PC-3 (cell line): ENCODE data around the gene MYO7A. TPM values are rescaled to one million over a fixed set of nuclear protein-coding genes. Genes with fewer than 3 reads are reported as not detected.

Source experiments
- ATAC-seq: fragments of 200-7000 bp; cut with Tn5 transposase; 2 replicates; pipeline ENCODE4 v1.9.1; 2020; ENCODE audit warnings: mild to moderate bottlenecking, moderate library complexity
- BruUV-seq: library from RNA; stranded (reverse); fragments of 400-500 nt; replicated peaks from 2 replicates; lab custom pipeline; 2021; lab: Mats Ljungman, UMichigan
- CTCF ChIA-PET: fragments of 300-600 bp; sonication (Branson Sonifier 250); formaldehyde crosslinking; loops from one replicate; lab custom pipeline; 2022; ENCODE audit warnings: antibody characterized with exemption; lab: Charles Lee
- POLR2A ChIA-PET: fragments of 300-600 bp; sonication (Branson Sonifier 250); formaldehyde crosslinking; loops from one replicate; lab custom pipeline; 2022; ENCODE audit warnings: antibody characterized with exemption; ENCODE audit not compliant: unreplicated experiment; lab: Charles Lee
- DNase-seq: peaks from one replicate; pipeline ENCODE4 v3.0.0-alpha.2; 2015
- H2AFZ ChIP-seq: fragments of 300-600 bp; sonication (generic); 2 replicates; pipeline ENCODE4 v1.6.0; 2016; ENCODE audit warnings: antibody characterized with exemption, low read length
- H3F3A ChIP-seq: fragments of 300-600 bp; sonication (generic); one replicate; pipeline ENCODE4 v1.6.0; 2017; ENCODE audit warnings: antibody characterized with exemption, low read length, control low read depth, mild to moderate bottlenecking; ENCODE audit not compliant: unreplicated experiment
- H3K27ac ChIP-seq: fragments of 300-600 bp; sonication (generic); 2 replicates; pipeline ENCODE4 v1.5.1; 2016; ENCODE audit warnings: mild to moderate bottlenecking, low read length
- H3K27me3 ChIP-seq: fragments of 300-600 bp; sonication (generic); 2 replicates; pipeline ENCODE4 v1.6.1; 2016; ENCODE audit warnings: low read length, mixed read lengths
- H3K36me3 ChIP-seq: fragments of 300-600 bp; sonication (generic); 2 replicates; pipeline ENCODE4 v1.6.1; 2016; ENCODE audit warnings: low read depth, mixed run types, low read length, mixed read lengths
- H3K4me1 ChIP-seq: fragments of 300-600 bp; sonication (generic); 2 replicates; pipeline ENCODE4 v1.5.1; 2016; ENCODE audit warnings: low read length; ENCODE audit not compliant: insufficient read depth
- H3K4me2 ChIP-seq: fragments of 300-600 bp; sonication (generic); 2 replicates; pipeline ENCODE4 v1.6.0; 2016; ENCODE audit warnings: low read length
- H3K4me3 ChIP-seq: fragments of 300-600 bp; sonication (generic); 2 replicates; pipeline ENCODE4 v1.5.1; 2016; ENCODE audit warnings: mild to moderate bottlenecking, low read length, mixed read lengths
- H3K79me2 ChIP-seq: fragments of 300-600 bp; sonication (generic); 2 replicates; pipeline ENCODE4 v1.6.1; 2017; ENCODE audit warnings: low read length, mixed read lengths
- H3K9ac ChIP-seq: fragments of 300-600 bp; sonication (generic); 2 replicates; pipeline ENCODE4 v1.6.0; 2016; ENCODE audit warnings: mild to moderate bottlenecking, low read length
- H3K9me2 ChIP-seq: fragments of 300-600 bp; sonication (generic); replicated peaks from 2 replicates; pipeline ENCODE4 v1.6.1; 2016; ENCODE audit warnings: mixed run types, low read length, mixed read lengths
- H3K9me3 ChIP-seq: fragments of 300-600 bp; sonication (generic); 2 replicates; pipeline ENCODE4 v1.6.1; 2016; ENCODE audit warnings: low read length, mixed read lengths
- H4K20me1 ChIP-seq: fragments of 300-600 bp; sonication (generic); 2 replicates; pipeline ENCODE4 v1.6.1; 2016; ENCODE audit warnings: low read length, mixed read lengths
- EZH2 ChIP-seq: fragments of 300-600 bp; sonication (generic); IDR thresholded peaks from one replicate; pipeline ENCODE4 v1.6.1; 2017; ENCODE audit warnings: antibody characterized with exemption, mild to moderate bottlenecking, low read length; ENCODE audit not compliant: unreplicated experiment
- EZH2phosphoT487 ChIP-seq: fragments of 300-600 bp; sonication (generic); IDR thresholded peaks from 2 replicates; pipeline ENCODE4 v1.6.1; 2018; ENCODE audit warnings: mild to moderate bottlenecking, antibody characterized with exemption, low read length, borderline replicate concordance
- intact Hi-C: fragments of 100-400 bp; cut with micrococcal nuclease; formaldehyde crosslinking; loops from 2 replicates; pipeline ENCODE4 v1.9.0; 2023
- total RNA-seq: library from RNA; depleted of rRNA; stranded (reverse); fragments of >200 nt; gene quantifications from 2 replicates; pipeline ENCODE4 v1.2.3, GENCODE V29; 2014
- TF ChIP-seq, protein P1 (sequence below): fragments of 300-600 bp; sonication (generic); conservative IDR thresholded peaks from 2 replicates; pipeline ENCODE4 v1.5.1; 2017; ENCODE audit warnings: antibody characterized with exemption, low read depth, mild to moderate bottlenecking, low read length

The MYO7A gene
- total RNA-seq, 1 experiment from 2014 or later: 0.66 TPM

DNA sequence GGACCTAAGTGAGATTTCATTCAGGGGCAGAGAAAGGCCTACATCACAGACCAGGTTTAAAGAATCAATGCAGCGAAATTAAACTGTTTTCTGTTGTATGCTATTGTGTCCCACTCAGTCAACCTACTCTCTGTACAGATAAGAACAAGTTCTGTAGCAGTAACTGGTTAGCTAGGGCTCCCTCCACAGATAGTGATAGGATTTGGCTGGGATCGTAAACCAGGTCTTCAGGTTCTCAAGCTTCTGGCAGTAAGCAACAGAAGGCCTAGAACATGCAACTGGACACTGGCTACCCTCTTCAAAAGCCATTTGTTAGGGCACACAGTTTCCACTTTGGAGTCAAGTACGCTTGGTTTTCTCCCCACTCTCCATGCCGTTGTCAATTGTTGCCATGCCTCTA is 104.2 kb downstream of the MYO7A start:
- Histone ChIP-seq H3K9me3 (no peaks in the 10 kb centered on the region), H3K4me2 (no peak overlapping the region), H2AFZ (no peak overlapping the region), H3K4me1 (peaks cover 9% of the 10 kb centered on the region; the same call in 1 of the 2 replicates), H3K79me2 (no peaks in the 10 kb centered on the region), H3K36me3 (no peaks in the 10 kb centered on the region), H3K27me3 (no peaks in the 10 kb centered on the region), H4K20me1 (no peaks in the 10 kb centered on the region), H3K9me2 (no peaks in the 10 kb centered on the region; the same call in 1 of the 2 replicates), H3K4me3 (no peak overlapping the region), H3K9ac (no peak overlapping the region), H3K27ac (no peak overlapping the region), H3F3A (no peaks in the 10 kb centered on the region)
- TF ChIP-seq, protein P1, sequence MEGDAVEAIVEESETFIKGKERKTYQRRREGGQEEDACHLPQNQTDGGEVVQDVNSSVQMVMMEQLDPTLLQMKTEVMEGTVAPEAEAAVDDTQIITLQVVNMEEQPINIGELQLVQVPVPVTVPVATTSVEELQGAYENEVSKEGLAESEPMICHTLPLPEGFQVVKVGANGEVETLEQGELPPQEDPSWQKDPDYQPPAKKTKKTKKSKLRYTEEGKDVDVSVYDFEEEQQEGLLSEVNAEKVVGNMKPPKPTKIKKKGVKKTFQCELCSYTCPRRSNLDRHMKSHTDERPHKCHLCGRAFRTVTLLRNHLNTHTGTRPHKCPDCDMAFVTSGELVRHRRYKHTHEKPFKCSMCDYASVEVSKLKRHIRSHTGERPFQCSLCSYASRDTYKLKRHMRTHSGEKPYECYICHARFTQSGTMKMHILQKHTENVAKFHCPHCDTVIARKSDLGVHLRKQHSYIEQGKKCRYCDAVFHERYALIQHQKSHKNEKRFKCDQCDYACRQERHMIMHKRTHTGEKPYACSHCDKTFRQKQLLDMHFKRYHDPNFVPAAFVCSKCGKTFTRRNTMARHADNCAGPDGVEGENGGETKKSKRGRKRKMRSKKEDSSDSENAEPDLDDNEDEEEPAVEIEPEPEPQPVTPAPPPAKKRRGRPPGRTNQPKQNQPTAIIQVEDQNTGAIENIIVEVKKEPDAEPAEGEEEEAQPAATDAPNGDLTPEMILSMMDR: no peak
- TF ChIP-seq EZH2phosphoT487 (no peak), EZH2 (no peak)
- CTCF ChIA-PET: no interaction called here
- BruUV-seq: no TSS peak
- POLR2A ChIA-PET: no interaction called here
- no peak for DNase-seq
- intact Hi-C loops: no loop called here
- ATAC-seq: no peak

DNA sequence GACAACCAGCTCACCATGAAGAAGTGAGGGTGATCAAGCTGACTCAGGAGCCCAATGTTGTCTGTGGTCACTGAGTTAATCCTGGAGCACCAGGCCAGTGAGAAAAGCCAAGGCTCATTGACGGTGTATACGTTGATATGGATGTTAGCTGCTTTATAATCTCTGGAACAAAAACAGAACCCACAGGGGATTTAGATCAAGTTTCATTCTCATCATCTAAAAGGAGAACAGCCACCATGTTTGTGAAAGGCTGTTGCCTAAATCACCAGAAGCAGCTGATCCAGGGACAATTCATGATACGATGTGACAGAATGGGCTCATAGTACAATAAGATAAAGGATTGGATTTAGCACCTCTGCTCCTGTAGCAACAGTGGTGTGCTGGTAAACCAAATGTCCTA is 105.0 kb downstream of the MYO7A start:
- BruUV-seq: no TSS peak
- POLR2A ChIA-PET: no interaction called here
- ATAC-seq (no peak), DNase-seq (no peak)
- Histone ChIP-seq H4K20me1 (no peaks in the 10 kb centered on the region), H3K79me2 (no peaks in the 10 kb centered on the region), H2AFZ (no peak overlapping the region), H3K27me3 (no peaks in the 10 kb centered on the region), H3K36me3 (no peaks in the 10 kb centered on the region), H3K4me2 (no peak overlapping the region), H3K9me3 (no peaks in the 10 kb centered on the region), H3K9me2 (no peaks in the 10 kb centered on the region; the same call in 1 of the 2 replicates), H3K27ac (no peak overlapping the region), H3K4me3 (no peak overlapping the region), H3F3A (no peaks in the 10 kb centered on the region), H3K9ac (no peak overlapping the region), H3K4me1 (peaks cover 10% of the 10 kb centered on the region; the same call in 1 of the 2 replicates)
- TF ChIP-seq EZH2phosphoT487 (no peak), EZH2 (no peak)
- TF ChIP-seq, protein P1: no peak
- intact Hi-C loops: no loop called here
- CTCF ChIA-PET: no interaction called here

DNA sequence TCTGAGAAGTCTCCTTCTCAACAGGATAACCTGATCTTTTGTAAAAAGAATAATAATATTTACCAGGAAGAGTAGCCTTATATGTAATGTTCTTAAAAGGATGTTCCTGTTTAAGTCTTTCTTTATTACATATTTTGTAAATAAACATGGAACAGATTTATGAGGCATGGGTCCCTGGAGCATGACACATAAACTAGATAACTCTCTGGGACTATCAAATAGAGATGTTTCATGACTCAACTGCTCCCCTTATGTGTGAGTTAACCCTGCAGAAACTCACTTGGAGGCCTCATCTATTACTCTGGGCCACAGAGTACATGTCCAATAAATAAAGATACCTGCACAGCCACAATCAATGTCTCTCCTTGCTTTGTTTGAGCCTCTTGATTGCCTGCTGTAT is 108.9 kb downstream of the MYO7A start:
- no peak overlapping the region for H3K4me3 ChIP-seq
- intact Hi-C loops: no loop called here
- no peaks in the 10 kb centered on the region for H3K36me3 ChIP-seq
- no peaks in the 10 kb centered on the region for H3K79me2 ChIP-seq
- H3F3A ChIP-seq: no peaks in the 10 kb centered on the region
- H3K27me3 ChIP-seq: no peaks in the 10 kb centered on the region
- no peaks in the 10 kb centered on the region; the same call in 1 of the 2 replicates for H3K9me2 ChIP-seq
- H2AFZ ChIP-seq: no peak overlapping the region
- no peaks in the 10 kb centered on the region for H4K20me1 ChIP-seq
- no peaks in the 10 kb centered on the region for H3K9me3 ChIP-seq
- ChIA-PET POLR2A (no interaction called here), CTCF (no interaction called here)
- peaks cover 10% of the 10 kb centered on the region; the same call in 1 of the 2 replicates for H3K4me1 ChIP-seq
- H3K9ac ChIP-seq: no peak overlapping the region
- ATAC-seq: peak; percentile 65
- H3K27ac ChIP-seq: no peak overlapping the region
- DNase-seq: peak; percentile 35
- TF ChIP-seq EZH2 (no peak), EZH2phosphoT487 (no peak)
- TF ChIP-seq, protein P1: no peak
- H3K4me2 ChIP-seq: no peak overlapping the region
- BruUV-seq: no TSS peak
